K562 (cell line): Measurements from ENCODE around the gene CRY2.

Experiments
- CREB5 ChIP-seq: fragments of 250-450 bp; sonication (Bioruptor Pico); IDR thresholded peaks from 2 replicates; pipeline ENCODE4 v1.5.0; 2020; ENCODE audit warnings: mild to moderate bottlenecking
- CTCF ChIP-seq, 3 experiments: IDR thresholded peaks in 2 of 3; conservative IDR thresholded peaks in 1 of 3; 2 replicates each; pipeline ENCODE4 v1.5.1; 2011 to 2012; ENCODE audit warnings: low read length in 3 of 3, mild to moderate bottlenecking in 3 of 3, control low read depth in 2 of 3, improper control_type of control experiment in 1 of 3, inconsistent platforms in 1 of 3, low read depth in 1 of 3, mixed read lengths in 1 of 3, moderate library complexity in 1 of 3; ENCODE audit not compliant: insufficient read depth in 2 of 3
- IRF9 ChIP-seq: fragments of 450-650 bp; IDR thresholded peaks from 2 replicates; pipeline ENCODE4 v1.6.1; 2016; ENCODE audit warnings: missing biosample characterization, missing genetic modification characterization
- MAX ChIP-seq: sonication (generic); formaldehyde crosslinking; IDR thresholded peaks from 2 replicates; pipeline ENCODE4 v1.9.0; 2022; ENCODE audit warnings: mild to moderate bottlenecking, missing genetic modification reagents
- NONO ChIP-seq, 2 experiments: fragments of 200-400 bp in 1 of 2; fragments of 450-650 bp in 1 of 2; formaldehyde crosslinking in 1 of 2; IDR thresholded peaks; 2 replicates each; pipeline ENCODE4 v1.6.1; 2017; ENCODE audit warnings: low read depth in 2 of 2, mild to moderate bottlenecking in 2 of 2, moderate library complexity in 2 of 2, low read length in 1 of 2
- PHB ChIP-seq: fragments of 250-450 bp; sonication (Bioruptor Pico); IDR thresholded peaks from 2 replicates; pipeline ENCODE4 v1.5.0; 2021
- POLR2AphosphoS5 ChIP-seq: IDR thresholded peaks from 2 replicates; pipeline ENCODE4 v1.6.1; 2011; ENCODE audit warnings: mild to moderate bottlenecking, low read depth, low read length, moderate library complexity; ENCODE audit not compliant: control insufficient read depth, insufficient read depth
- ZNF212 ChIP-seq: fragments of 450-650 bp; formaldehyde crosslinking; IDR thresholded peaks from 2 replicates; pipeline ENCODE4 v1.4.0; 2020; ENCODE audit warnings: mild to moderate bottlenecking
- ZNF23 ChIP-seq: fragments of 250-450 bp; sonication (Bioruptor Pico); IDR thresholded peaks from 2 replicates; pipeline ENCODE4 v1.4.0; 2020; ENCODE audit warnings: mild to moderate bottlenecking
- ZNF274 ChIP-seq: IDR thresholded peaks from 2 replicates; pipeline ENCODE4 v1.6.1; 2011; ENCODE audit warnings: low read depth, mild to moderate bottlenecking, low read length, moderate library complexity, borderline replicate concordance
- ZNF280A ChIP-seq: fragments of 450-650 bp; IDR thresholded peaks from 2 replicates; pipeline ENCODE4 v1.6.1; 2018; ENCODE audit warnings: mild to moderate bottlenecking, low read depth; ENCODE audit not compliant: partially characterized antibody
- ZNF609 ChIP-seq: sonication (generic); formaldehyde crosslinking; IDR thresholded peaks from 2 replicates; pipeline ENCODE4 v1.8.1; 2023; ENCODE audit warnings: missing genetic modification reagents, mild to moderate bottlenecking, borderline replicate concordance

- TF ChIP-seq ZNF274 (no peak), CREB5 (CRISPR knock-in tag) (no peak), NONO (IDR thresholded peaks at IDR 0.05; ENCODE audit: low read depth in 2 of 2, low read length in 1 of 2) (no peak), MAX (CRISPR knock-in tag) (no peak), ZNF23 (CRISPR knock-in tag) (no peak), ZNF609 (CRISPR knock-in tag) (no peak), ZNF280A (no peak), CTCF (IDR thresholded peaks at IDR 0.05 in 2 of 3, conservative IDR thresholded peaks at IDR 0.05 in 1 of 3; ENCODE audit: insufficient read depth in 2 of 3, low read depth in 1 of 3, low read length in 3 of 3) (no peak), POLR2AphosphoS5 (no peak), ZNF212 (CRISPR knock-in tag) (no peak), PHB (CRISPR knock-in tag) (no peak), IRF9 (tag) (no peak)
These were observed 12.9 kb upstream of the CRY2 start for GRCh38 chr11:45834298-45834756.
